RWPE1 (cell line): ENCODE measurements around the gene PPP1R9A.

Experiments
- CTCF ChIA-PET: fragments of 350-600 bp; sonication (Branson Sonifier 250); formaldehyde crosslinking; extraction: SDS; loops from one replicate; lab custom pipeline; 2021; lab: Yijun Ruan, JAX
- POLR2A ChIA-PET: fragments of 400-600 bp; formaldehyde crosslinking; extraction: SDS; loops from one replicate; lab custom pipeline; 2020; ENCODE audit warnings: antibody characterized with exemption; ENCODE audit not compliant: low non-redundant PET; lab: Yijun Ruan, JAX
- DNase-seq: peaks from one replicate; pipeline ENCODE4 v3.0.0; 2012; ENCODE audit warnings: low spot score
- H3K27ac ChIP-seq: fragments of 450-650 bp; 2 replicates; pipeline ENCODE4 v1.5.1; 2017
- CTCF ChIP-seq: fragments of 450-650 bp; conservative IDR thresholded peaks from 2 replicates; pipeline ENCODE4 v1.5.1; 2017; ENCODE audit warnings: low read depth, mild to moderate bottlenecking

Gene PPP1R9A

GRCh38 chr7:94906065-94906851, 1.1 kb upstream of the PPP1R9A start:
- CTCF ChIA-PET, result no interaction called here
- POLR2A ChIA-PET, result no interaction called here

GRCh38 chr7:94907811-94908322, 473 bp downstream of the PPP1R9A start:
- peak; percentile 5 for DNase-seq
- ChIA-PET CTCF (no interaction called here), POLR2A (no interaction called here)

More at GRCh38 chr7:94906065-94906851, 1.1 kb upstream of the PPP1R9A start:
- no peak overlapping the region for H3K27ac ChIP-seq
- DNase-seq, result no peak
- TF ChIP-seq CTCF, result no peak

GRCh38 chr7:94908323-94909178, 1.2 kb downstream of the PPP1R9A start:
- DNase-seq, result no peak
- CTCF ChIA-PET, result no interaction called here
- H3K27ac ChIP-seq, result no peak overlapping the region
- POLR2A ChIA-PET, result no interaction called here
- TF ChIP-seq CTCF, result no peak

More at GRCh38 chr7:94907811-94908322, 473 bp downstream of the PPP1R9A start:
- TF ChIP-seq CTCF, result no peak
- H3K27ac ChIP-seq, result no peak overlapping the region

- no peak for DNase-seq
- CTCF ChIA-PET, result no interaction called here
- no peak overlapping the region for H3K27ac ChIP-seq
- TF ChIP-seq CTCF, result no peak
- POLR2A ChIA-PET, result no interaction called here
These were observed 1.7 kb downstream of the PPP1R9A start for GRCh38 chr7:94909179-94909466.

GRCh38 chr7:94912085-94912484, 4.7 kb downstream of the PPP1R9A start:
- no peak for TF ChIP-seq CTCF
- CTCF ChIA-PET, result interaction anchor here (1.6 kb wide), 1 partner anchor 256 kb away, joined by 5 read pairs; the partner anchor contains the start of gene SGCE
- DNase-seq, result no peak
- no peak overlapping the region for H3K27ac ChIP-seq
- POLR2A ChIA-PET, result no interaction called here

- no peak for DNase-seq
- H3K27ac ChIP-seq, result no peak overlapping the region
- no peak for TF ChIP-seq CTCF
- CTCF ChIA-PET, result interaction anchor here (0.6 kb wide), 1 partner anchor 265 kb away, joined by 4 read pairs; no protein-coding TSS in a partner anchor
- POLR2A ChIA-PET, result no interaction called here
These were observed 6.0 kb downstream of the PPP1R9A start for GRCh38 chr7:94913391-94913790.
